ENCODE data around the gene DGUOK. TPM values are rescaled to one million over a fixed set of nuclear protein-coding genes. Genes with fewer than 3 reads are reported as not detected.

The DGUOK gene
- total RNA-seq, 1 donor from 2014 or later: 25.5 TPM

DNA sequence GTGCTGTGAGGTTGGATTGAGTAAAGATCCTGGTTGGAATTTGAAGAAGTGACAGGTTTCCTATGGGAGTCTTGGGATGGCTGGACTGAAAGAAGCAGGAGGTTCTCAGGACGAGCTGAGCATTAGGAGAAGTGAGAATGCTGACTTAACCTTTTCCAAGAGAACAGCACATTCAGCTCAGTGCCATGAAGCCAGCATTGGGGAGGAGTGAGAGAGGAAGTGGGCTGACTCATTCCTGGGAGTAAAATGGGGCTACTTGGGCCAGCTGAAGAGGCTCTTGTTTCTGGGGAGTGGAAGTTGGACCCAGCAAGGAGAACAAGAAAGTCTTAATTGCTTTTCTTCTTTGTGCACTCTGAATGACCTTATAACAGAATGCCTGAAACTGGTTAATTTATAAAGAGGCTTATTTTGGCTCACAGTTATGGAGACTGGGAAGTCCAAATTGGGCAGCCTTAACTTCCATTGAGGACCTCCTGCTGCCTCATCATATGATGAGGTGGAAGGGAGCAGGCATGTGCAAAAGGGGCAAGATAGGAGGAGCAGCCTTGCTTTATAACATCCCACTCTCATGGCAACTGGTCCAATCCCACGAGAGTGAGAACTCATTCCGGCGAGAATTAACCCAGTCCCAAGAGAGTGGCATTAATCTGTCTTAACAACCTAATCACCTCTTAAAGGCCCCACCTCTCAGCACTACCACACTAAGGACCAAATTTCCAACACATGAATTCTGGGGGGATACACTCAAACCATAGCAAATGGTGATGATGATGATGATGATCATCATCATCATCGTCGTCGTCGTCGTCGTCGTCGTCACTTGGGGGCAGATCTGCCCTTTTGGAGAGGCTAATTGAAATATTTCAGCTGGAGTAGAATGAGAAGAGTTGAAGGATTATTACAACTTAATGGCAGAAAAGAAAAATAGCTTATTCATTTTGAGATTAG is 26.1 kb downstream of the DGUOK start:
- DNase-seq: no peak

DNA sequence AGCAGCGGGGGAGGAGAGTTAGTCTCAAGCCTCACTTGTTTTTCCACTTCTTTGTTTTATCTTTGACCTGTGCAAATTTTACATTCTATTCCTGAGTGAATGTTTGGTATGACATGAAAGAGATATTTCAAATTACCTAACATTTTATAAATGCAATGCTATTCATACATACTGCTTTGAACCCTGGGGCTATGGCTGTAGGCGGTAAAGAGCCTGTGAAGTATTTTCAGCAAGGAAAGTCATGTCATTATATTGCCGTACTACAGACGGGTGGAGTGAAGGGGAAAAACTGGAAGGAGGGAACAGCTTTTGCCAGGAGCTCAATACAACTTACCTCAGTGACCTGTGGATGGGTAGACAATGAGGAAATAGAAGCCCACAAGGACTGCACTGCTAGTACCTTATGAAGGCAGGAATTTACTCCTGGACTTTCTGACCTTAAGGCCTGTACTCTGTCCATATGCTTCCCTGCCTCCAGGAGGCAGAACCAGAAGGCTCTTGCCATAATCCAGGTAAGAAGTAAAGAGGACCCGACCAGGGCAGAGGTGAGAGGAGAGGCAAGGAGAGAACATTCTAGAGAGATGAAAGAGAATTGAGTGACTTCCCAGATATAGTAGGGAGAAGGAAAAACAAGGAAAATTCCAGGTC is 29.7 kb downstream of the DGUOK start:
- DNase-seq: no peak

GRCh38 chr2:73961274-73961673 is 34.6 kb downstream of the DGUOK start:
- no peak for DNase-seq

GRCh38 chr2:73961823-73962615 is 35.3 kb downstream of the DGUOK start:
- DNase-seq: no peak

- DNase-seq: no peak
Observed at GRCh38 chr2:73962798-73963197, 36.1 kb downstream of the DGUOK start.

- DNase-seq: no peak
Observed at GRCh38 chr2:73963385-73964120, 36.9 kb downstream of the DGUOK start.

DNA sequence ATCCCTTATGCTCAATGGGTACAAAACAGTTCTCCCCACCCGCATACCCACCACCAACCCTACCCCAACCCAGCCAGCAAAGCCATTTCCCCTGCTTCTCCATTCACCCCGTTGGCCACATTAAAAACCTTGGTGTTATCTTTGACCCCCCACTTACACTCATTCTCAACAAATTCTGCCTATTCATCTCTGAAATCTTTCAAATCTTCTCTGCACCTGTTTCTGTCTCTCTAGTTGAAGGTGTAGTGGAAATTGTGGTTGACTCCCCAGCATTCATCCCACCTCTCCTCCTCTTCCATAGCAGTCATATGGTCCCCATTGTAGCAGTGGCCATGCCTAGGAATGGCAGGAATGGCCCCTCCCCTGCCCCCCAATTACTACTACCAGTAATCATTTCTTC is 37.5 kb downstream of the DGUOK start:
- DNase-seq: no peak

- DNase-seq: no peak
Observed at GRCh38 chr2:73965053-73965452, 38.4 kb downstream of the DGUOK start.

GRCh38 chr2:73968357-73968937 is 41.8 kb downstream of the DGUOK start:
- no peak for DNase-seq

DNA sequence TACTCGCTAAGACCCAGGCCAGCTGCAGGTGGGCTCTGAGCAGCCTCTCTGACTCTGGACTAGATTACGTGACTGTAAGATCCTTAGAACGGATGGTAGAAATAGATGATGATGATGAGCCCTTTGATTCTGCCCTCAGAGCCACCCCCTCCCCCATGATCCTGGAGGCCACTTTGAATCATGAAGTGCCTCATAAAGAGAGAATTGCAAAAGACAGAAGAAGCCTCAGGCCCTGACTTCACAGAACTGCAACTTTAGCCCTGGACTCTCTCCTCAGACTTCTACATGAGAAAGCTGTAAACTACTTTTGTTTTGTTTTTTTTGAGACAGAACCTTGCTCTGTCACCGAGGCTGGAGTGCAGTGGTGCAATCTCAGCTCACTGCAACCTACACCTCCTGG is 42.7 kb downstream of the DGUOK start:
- no peak for DNase-seq

DNA sequence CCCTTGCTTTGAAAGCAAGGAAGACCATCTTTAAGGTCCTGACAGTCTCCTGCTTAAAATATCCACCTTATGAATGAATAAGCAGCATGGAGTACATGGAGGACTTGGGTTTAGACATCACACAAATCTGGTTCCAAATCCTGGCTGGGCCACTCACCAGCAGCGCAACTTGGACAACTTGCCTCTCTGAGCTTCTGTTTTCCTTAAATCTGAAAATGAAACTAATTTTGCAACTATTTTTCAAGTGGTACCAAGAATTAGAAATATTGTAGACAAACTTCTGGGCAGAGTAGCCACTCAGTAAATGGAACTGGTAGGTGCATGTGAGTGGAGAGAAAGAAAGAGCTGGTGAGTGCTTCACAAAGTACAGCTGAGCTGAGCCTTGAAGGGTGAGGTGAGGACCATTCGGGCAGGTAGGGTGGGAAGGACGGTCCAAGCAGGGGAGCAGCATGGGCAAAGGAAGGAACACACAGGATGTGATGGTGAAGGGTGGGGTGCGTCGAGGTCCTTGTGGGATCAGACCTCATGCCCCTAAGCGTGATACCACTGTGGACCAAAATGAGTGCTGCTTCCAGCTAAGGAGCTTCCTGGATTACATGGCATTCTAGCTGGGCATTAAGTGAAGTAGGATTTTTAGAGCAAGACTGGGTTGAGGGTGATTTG is 43.6 kb downstream of the DGUOK start:
- DNase-seq: no peak

DNA sequence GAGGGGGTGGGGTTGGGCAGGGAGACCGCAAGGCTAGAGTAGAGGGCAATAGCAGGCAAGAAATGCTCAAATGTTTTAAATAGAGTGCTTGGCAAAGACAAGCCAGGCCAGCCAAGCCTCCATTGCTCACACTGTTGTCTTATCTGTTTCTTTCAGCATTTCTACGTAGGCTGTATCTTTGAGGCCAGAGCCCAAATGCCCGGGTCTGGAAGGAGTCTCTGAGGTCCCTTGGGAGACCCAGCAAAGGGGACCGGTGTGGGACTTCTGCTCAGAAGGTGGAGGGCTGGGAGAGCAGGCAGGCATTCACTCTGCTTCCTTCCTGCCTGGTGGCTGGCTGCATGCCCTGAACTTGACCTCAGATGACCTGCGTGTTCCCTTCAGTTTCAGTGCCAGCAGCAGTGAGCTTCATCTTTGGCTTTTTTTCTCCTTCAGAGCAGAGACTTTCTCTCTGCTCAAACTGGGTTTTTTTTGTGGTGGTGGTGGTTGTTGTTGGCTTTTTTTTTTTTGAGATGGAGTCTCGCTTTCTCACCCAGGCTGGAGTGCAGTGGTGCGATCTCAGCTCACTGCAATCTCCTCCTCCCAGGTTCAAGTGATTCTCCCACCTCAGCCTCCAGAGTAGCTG is 44.3 kb downstream of the DGUOK start:
- DNase-seq: no peak

DNA sequence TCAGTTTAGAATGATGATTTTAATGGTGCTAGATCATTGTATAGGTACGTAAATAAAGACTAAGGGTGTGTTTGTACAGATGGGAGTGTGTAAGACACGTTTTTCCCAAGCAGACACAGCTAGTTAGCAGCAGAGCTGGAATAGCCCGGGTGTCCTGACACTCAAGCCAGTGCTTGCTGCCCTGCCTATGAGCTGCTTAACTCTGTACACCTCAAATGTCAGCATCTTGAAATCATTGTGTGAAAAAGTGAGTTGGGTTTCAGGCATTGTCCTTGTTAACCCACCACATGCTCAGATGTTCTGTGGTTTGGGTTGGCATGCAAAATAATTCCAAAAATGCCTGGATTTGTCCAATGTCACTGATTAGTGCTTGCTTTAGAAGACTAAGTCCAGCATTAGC is 45.0 kb downstream of the DGUOK start:
- DNase-seq: no peak

- no peak for DNase-seq
Observed at GRCh38 chr2:73972846-73973245, 46.2 kb downstream of the DGUOK start.

GRCh38 chr2:73975731-73976130 is 49.1 kb downstream of the DGUOK start:
- no peak for DNase-seq

DNA sequence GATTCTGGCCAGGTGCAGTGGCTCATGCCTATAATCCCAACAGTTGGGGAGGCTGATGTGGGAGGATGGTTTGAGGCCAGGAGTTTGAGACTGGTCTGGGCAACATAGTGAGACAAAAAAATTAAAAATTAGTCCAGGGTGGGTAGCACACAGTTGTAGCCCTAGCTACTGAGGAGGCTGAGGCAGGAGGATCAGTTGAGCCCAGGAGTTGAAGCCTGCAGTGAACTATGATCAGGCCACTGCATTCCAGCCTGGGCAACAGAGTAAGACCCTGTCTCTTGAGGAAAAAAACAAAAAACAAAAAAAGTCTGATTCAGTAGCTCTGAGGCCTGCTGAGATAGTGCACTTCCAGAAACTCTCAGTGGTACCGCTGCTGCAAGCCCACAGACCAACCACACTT is 50.1 kb downstream of the DGUOK start:
- no peak for DNase-seq

- DNase-seq: no peak
Observed at GRCh38 chr2:73977466-73977865, 50.8 kb downstream of the DGUOK start.

- no peak for DNase-seq
Observed at GRCh38 chr2:73979021-73979420, 52.3 kb downstream of the DGUOK start.

GRCh38 chr2:73979686-73980085 is 53.0 kb downstream of the DGUOK start:
- no peak for DNase-seq

DNA sequence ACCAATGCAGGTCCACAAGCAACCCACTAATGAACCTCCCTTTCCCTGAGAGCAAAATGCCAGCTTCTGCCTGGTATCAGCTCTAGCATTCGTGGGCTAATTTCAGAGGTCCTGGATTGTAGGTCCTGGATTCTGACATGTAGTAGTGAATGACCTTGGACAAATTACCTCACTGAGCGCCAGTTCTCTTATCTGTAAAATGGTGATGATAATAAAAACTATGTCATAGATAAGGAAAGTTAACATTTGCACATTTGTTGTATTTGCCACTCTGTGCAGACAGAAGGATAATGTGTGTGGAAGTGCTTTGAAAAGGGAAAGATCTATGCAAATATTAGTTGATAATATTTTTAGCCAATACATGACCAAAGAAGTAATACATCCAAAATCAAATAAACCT is 53.9 kb downstream of the DGUOK start:
- no peak for DNase-seq

Data from skin of body (tissue), 2 donors.